GM12891 (cell line): ENCODE results near the gene OR6M1.

Experiments used
- POLR2A ChIP-seq: IDR thresholded peaks from 2 replicates; pipeline ENCODE4 v1.6.1; 2011; ENCODE audit warnings: low read depth, low read length, control low read depth
- POLR2AphosphoS5 ChIP-seq: IDR thresholded peaks from 2 replicates; pipeline ENCODE4 v1.6.1; 2011; ENCODE audit warnings: low read depth, low read length, control low read depth
- TAF1 ChIP-seq: IDR thresholded peaks from 2 replicates; pipeline ENCODE4 v1.6.1; 2011; ENCODE audit warnings: low read depth, low read length, control low read depth

DNA sequence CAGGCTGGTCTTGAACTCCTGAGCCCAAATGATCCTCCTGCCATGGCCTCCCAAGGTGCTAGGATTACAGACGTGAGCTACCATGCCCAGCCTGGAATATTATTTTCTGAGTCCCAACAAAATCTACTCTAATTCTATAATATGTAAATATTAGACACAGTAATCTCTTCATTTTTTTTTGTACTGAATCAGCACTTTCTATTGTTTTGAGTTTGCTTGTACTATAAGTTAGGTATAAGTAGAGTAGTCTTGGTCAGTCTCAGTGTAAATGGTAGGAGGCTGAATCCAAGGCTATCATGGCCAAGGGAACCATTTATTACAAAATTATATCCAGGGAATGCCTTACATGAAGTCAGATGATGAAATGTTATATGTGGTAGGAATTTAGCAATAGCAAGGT, 32.2 kb downstream of the OR6M1 start:
- TF ChIP-seq POLR2AphosphoS5 (no peak), POLR2A (no peak), TAF1 (no peak)
